Bronchial epithelial cell (primary cell): ENCODE results near the gene HNRNPDL. TPM values are rescaled to one million over a fixed set of nuclear protein-coding genes. Genes with fewer than 3 reads are reported as not detected.
A peak's percentile ranks its signal among the peaks of the same experiment; 100 is the strongest.

Experiments
- DNase-seq: peaks from one replicate; pipeline ENCODE4 v3.0.0-alpha.2; 2010; ENCODE audit warnings: low read depth
- FAIRE-seq: peaks from 2 replicates; lab custom pipeline; 2011; peaks lifted over from hg19 to GRCh38; lab: Jason Lieb, UNC
- H3K27me3 ChIP-seq: 2 replicates; pipeline ENCODE4 v1.5.1; 2011; ENCODE audit warnings: low read length; ENCODE audit not compliant: control insufficient read depth, insufficient read depth
- H3K36me3 ChIP-seq: 2 replicates; pipeline ENCODE4 v1.5.1; 2011; ENCODE audit warnings: low read length; ENCODE audit not compliant: control insufficient read depth, insufficient read depth
- H3K4me3 ChIP-seq: 2 replicates; pipeline ENCODE4 v1.5.1; 2011; ENCODE audit warnings: mild to moderate bottlenecking, low read depth, low read length, control low read depth
- total RNA-seq: library from RNA; depleted of rRNA; stranded (reverse); fragments of >200 nt; gene quantifications from 2 replicates; pipeline ENCODE4 v1.2.1, GENCODE V29; 2014
- TF ChIP-seq, protein P1 (sequence below): IDR thresholded peaks from 2 replicates; pipeline ENCODE4 v1.5.1; 2011; ENCODE audit warnings: mild to moderate bottlenecking, moderate library complexity, low read length, control low read depth, inconsistent platforms; ENCODE audit not compliant: insufficient read depth, severe bottlenecking

Gene HNRNPDL
- total RNA-seq, 1 donor from 2014 or later = 141 TPM

DNA sequence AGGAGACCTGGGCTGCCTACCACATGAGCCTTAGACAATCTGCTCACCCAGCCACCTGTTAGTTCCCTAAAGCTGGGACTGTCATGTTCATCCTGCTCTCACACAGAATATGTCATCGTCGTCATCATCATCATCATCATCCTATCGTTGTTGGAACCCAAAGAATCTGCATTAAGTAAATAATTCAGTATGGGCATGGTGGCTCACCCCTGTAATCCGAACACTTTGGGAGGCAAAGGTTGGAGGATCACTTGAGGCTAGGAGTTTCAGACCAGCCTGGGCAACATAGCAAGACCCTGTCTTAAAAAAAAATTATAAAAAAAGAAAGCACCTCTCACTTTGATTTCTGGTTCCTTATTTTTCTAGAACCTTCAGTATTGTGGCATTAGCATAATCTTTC is 6.5 kb upstream of the HNRNPDL start:
- Histone ChIP-seq H3K27me3 (no peaks in the 10 kb centered on the region), H3K36me3 (peaks cover 3% of the 10 kb centered on the region), H3K4me3 (no peak overlapping the region)
- DNase-seq (no peak), FAIRE-seq (no peak)
- TF ChIP-seq, protein P1, sequence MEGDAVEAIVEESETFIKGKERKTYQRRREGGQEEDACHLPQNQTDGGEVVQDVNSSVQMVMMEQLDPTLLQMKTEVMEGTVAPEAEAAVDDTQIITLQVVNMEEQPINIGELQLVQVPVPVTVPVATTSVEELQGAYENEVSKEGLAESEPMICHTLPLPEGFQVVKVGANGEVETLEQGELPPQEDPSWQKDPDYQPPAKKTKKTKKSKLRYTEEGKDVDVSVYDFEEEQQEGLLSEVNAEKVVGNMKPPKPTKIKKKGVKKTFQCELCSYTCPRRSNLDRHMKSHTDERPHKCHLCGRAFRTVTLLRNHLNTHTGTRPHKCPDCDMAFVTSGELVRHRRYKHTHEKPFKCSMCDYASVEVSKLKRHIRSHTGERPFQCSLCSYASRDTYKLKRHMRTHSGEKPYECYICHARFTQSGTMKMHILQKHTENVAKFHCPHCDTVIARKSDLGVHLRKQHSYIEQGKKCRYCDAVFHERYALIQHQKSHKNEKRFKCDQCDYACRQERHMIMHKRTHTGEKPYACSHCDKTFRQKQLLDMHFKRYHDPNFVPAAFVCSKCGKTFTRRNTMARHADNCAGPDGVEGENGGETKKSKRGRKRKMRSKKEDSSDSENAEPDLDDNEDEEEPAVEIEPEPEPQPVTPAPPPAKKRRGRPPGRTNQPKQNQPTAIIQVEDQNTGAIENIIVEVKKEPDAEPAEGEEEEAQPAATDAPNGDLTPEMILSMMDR = no peak

DNA sequence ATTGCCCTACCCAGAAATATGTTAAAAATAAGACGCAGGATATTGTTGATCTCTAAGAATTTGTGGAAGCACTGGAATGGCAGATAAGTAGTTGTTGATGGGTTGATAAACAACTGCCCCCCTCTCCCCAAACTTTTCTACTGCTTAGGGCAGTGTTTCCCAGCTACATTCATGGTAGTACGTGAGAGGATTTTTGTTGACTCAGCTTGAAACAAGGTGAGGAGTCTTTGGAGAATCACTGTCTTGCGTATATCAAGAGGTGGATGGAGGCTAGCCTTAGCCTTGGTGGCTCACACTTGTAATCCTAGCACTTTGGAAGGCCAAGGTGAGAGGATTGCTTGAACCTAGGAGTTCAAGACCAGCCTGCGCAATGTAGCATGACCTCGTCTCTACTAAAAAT is 5.9 kb upstream of the HNRNPDL start:
- DNase-seq = no peak
- TF ChIP-seq, protein P1 = no peak
- H3K4me3 ChIP-seq = no peak overlapping the region
- FAIRE-seq = no peak
- no peaks in the 10 kb centered on the region for H3K27me3 ChIP-seq
- H3K36me3 ChIP-seq = peaks cover 3% of the 10 kb centered on the region

DNA sequence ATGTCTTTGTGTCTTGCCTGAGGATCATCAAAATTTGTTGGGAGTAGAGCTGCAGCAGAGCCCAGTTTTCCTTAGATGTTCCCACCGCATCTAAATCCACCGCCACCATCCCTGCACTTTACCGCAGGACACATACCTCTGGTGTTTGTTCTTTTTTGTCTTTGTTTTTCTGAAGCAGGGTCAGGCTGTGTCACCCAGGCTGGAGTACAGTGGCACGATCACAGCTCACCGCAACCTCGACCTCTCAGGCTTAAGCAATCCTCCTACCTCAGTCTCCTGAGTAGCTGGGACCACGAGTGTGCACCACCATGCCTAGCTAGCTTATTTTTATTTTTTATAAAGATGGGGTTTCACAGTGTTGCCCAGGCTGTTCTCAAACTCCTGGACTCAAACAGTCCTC is 4.7 kb upstream of the HNRNPDL start:
- H3K36me3 ChIP-seq = peaks cover 2% of the 10 kb centered on the region
- H3K4me3 ChIP-seq = no peak overlapping the region
- H3K27me3 ChIP-seq = no peaks in the 10 kb centered on the region
- FAIRE-seq (no peak), DNase-seq (no peak)
- TF ChIP-seq, protein P1 = no peak

DNA sequence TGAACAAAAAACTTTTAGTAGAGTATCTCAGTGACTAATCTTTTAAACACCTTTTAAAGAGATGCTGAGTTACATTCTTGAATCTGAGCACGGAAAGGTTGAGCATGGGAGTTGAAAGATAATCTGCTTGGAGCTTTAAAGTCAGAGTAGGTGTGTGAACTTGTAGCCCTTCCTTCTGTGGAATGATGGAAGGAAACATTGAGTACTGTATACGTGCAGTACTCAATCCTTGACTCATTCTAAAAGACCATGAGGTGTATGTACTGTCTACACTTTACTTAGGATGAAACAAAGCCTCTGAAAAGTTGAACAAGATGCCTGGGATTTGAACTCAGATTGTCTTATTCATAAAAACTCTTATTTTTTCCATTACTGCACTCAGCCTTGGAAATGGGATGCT is 3.5 kb upstream of the HNRNPDL start:
- H3K36me3 ChIP-seq = peaks cover 2% of the 10 kb centered on the region
- no peak overlapping the region for H3K4me3 ChIP-seq
- FAIRE-seq (no peak), DNase-seq (peak; percentile 59)
- TF ChIP-seq, protein P1 = no peak
- H3K27me3 ChIP-seq = no peaks in the 10 kb centered on the region

DNA sequence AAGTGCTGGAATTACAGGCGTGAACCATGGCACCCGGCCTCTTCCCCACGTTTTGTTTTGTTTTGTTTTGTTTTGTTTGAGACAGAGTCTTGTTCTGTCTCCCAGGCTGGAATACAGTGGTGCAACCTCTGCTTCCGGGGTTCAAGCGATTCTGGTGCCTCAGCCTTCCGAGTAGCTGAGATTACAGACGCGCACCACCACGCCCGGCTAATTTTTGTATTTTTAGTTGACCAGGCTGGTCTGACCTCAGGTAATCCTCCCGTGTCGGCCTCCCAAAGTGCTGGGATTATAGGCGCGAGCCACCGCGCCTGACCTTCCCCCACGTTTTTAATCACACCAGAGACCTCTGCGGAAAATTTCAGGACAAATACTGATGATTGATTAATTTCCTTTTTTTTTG is 2.3 kb upstream of the HNRNPDL start:
- TF ChIP-seq, protein P1 = no peak
- H3K4me3 ChIP-seq = no peak overlapping the region
- DNase-seq = no peak
- no peaks in the 10 kb centered on the region for H3K27me3 ChIP-seq
- peaks cover 3% of the 10 kb centered on the region for H3K36me3 ChIP-seq
- FAIRE-seq = no peak

DNA sequence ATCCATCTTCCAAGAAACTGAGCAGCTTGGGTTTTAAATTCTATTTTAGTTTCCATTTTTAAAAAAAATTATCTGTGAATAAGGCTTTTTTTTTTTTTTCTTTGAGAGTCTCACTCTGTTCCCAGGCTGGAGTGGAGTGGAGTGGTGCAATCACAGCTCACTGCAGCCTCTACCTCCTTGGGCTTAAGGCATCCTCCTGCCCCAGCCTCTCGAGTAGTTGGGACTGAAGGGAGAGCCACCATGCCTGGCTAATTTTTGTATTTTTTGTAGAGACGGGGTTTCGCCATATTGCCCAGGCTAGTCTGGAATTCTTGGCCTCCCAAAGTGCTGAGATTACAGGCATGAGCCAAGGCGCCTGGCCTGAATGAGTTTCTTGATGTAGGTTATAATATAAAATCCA is 1.6 kb upstream of the HNRNPDL start:
- FAIRE-seq (no peak), DNase-seq (no peak)
- Histone ChIP-seq H3K27me3 (no peaks in the 10 kb centered on the region), H3K36me3 (peaks cover 7% of the 10 kb centered on the region), H3K4me3 (no peak overlapping the region)
- TF ChIP-seq, protein P1 = no peak
